ENCODE results near the gene TACC2.
"Not testable (repeated sequence)": the region's sequence is repeated elsewhere in the genome, so short reads cannot be mapped to it uniquely, and the experiment has no call there.

The TACC2 gene

DNA sequence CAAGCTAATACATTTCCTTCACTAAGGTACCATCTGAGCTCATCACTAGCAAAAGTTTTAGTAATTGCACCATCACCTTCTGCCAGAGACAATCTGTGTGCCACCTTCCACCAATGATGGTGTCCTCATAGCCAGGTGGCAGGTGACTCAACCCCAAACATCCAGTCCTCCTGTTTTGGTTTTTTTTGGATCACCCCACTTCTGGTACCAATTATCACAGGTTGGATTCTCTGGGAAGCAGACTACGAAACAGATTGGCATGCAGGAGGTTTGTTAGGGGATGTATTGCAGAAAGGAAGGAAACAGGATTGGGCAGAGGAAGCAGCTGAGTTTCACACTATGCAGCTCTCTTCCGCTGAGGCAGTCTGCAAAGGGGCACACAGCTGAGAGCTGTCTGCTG is 4.5 kb upstream of the TACC2 start:
- no peak for DNase-seq (ENCODE audit: low read depth)

DNA sequence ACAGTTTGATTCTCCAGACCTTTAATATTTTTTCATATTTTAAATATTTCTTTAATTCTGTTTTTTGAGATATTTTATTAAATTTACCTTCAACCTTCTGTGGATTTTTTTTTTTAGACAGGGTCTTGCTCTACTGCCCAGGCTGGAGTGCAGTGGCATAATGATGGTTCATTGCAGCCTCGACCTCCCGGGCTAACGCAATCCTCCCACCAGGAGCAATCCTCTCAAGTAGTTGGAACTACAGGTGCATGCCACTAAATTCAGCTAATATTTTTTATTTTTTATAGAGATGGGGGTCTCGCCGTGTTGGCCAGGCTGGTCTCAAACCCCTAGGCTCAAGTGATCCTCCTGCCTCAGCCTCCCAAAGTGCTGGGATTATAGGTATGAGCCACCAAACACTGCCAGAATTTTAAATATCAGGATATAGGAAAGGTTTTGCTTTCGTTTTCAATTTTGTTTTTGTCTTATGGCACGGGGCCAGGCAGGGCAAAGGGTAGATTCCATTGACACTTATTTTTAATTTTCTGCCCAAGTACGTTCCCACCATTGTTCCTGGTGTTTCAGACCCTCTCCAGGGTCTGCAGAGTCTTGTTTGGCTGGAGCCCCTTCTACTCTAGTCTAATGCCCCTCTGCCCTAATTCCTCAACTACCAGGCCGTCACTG is 1.2 kb downstream of the TACC2 start:
- DNase-seq (ENCODE audit: low read depth): no peak

DNA sequence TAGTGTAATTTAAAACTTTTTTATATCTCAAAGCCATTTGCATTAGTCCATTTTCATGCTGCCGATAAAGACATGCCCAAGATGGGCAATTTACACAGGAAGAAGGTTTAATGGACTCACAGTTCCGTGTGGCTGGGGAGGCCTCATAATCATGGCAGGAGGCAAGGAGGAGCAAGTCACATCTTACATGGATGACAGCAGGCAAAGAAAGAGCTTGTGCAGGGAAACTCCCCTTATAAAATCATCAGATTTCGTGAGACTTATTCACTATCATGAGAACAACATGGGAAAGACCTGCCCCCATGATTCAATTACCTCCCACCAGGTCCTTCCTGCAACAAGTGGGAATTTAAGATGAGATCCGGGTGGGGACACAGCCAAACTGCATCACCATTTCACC is 2.8 kb downstream of the TACC2 start:
- DNase-seq (ENCODE audit: low read depth): not testable (repeated sequence)

DNA sequence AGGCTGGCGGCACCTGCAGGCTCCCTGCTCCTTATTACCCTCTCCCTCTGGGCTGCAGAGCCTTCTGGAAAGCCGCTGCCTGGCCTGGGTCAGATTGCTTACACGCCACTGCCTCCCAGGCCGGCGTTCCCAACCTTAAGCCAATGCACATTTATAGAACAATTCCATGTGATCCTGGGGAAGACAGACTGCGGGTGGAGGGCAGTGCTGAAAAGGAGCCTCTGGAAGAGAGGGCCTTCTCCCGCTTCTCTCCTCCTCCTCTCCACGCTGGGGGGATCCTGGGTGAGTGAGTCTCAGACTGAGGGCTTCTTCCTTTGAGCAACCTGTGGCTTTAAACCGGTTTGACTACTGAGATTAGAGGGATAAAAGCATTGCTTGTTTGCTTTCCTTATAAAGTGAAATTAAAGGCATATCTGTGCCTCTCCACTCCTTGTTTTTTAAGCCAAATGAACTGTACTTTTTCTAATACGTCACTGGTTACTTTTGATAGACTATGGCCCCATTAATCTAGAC is 5.5 kb downstream of the TACC2 start:
- DNase-seq (ENCODE audit: low read depth): no peak

DNA sequence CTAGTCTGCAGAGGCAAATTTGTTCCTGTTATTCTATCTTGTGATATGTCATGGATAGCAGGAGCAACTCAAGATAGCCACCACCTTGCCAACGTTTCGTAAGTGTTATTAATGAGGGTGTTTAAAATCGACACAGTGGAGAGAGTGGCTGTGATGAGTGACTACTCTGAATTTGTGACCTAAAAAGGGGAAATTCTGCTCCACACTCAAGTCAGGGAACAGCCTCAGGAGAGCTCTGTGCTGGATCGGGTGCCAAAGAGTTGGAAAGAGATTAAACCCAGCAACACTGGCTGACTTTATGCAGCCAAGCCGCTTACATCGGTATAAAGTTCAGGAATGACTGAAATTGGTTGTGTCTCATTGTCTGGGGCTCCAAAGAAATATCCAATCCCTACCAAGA is 9.5 kb downstream of the TACC2 start:
- no peak for DNase-seq (ENCODE audit: low read depth)

DNA sequence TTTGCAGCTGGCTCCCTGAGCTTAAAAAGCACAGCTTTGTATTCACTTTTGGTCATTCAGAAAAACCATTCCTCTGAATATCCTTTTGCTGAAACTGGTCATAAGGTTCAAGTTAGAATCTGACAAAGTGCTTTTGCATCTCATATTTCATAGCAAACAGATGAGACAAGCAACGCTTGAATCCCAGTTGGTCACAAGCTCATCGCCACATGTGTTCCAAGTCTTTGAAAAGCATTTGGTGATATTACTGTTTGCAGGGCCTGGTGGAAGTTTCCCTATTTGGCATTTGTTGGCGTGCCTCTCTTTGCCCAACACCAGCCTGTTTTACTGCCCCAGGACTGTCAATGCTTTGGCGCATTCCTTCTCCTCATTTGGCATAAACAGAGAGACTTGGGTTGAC is 10.3 kb downstream of the TACC2 start:
- no peak for DNase-seq (ENCODE audit: low read depth)

DNA sequence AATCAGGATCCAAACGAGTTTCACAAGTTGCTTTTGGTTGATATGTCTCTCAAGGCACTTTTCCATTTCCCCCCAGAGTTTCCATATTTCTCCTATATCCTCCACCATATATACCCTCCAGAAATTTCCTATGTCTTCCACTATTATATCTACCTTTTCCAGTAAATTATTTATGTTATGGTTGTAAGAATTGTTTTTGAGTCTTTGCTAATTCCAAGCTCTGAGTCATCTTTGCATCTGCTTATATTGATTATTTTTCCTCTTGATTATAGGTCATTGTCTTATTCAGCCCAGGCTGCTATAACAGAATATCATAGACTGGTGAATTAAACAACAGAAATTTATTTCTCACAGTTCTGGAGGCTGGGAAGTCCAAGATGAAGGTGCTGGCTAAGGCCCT is 12.7 kb downstream of the TACC2 start:
- DNase-seq (ENCODE audit: low read depth): no peak

DNA sequence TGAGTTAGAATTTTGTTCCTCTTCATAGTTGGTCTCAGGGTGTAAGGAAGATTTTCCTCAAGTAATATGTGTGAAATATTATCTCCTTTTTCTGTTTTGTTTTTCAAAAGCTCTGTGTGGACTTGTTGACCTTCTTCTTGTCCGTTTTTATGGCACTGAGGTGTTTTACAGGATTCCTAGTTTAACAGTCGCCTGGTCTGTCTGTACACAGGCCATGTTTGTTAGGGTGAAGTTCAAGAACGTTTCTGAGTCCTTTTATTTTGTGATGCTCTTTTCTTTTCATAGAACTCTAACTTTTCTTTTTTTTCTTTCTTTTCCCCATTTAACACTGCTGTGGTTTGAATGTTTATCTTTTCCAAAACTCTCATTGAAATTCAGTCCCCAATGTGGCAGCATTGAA is 18.5 kb downstream of the TACC2 start:
- no peak for DNase-seq (ENCODE audit: low read depth)

DNA sequence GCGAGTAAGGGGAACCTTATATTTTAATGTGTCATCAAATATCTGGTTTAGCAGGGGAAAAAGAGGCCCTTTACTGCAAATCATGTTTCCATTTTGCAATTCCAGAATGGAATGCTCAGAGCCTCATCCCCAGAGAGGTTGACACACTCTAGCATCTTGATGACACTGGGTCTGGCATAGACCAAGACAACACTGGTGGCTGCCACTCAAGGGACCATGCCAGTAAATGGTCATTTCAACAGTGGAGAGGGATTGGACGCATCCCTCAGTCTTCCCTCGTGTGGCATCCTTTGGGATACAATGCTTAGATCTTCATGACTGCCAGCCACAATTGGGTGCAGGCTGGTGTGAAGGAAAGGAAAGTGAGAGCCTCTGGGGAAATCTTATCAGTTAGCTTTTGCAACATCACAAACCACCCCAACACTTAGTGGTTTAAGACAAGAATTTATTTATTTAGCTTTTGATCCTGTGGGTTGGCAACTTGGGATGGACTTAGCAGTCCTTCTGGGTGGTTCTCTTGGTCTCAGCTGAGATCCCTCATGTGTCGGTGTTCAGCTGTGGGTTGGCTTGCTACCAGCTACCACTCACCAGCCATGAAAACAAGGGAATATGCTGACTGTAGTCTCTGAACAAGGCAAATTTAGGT is 21.6 kb downstream of the TACC2 start:
- no peak for DNase-seq (ENCODE audit: low read depth)

DNA sequence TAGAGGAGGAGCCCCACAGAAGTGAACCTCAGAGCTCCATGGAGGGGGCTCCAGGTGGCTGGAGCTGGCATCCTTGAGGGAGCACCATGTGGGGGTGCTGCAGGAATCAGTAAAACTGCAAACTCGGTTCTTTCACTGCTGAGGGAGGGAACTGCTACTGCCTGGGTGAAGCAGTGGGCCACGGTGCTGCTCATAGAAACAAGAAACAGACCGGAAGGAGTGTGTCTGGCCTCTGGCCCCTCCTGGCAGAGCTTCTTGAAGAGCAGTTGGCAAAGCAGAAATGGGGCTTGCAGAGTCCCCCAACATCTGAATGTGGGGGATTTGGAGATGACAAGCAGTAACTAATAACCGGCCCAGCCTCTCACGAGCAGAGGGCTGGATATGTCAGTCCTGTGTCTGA is 23.8 kb downstream of the TACC2 start:
- no peak for DNase-seq (ENCODE audit: low read depth)

DNA sequence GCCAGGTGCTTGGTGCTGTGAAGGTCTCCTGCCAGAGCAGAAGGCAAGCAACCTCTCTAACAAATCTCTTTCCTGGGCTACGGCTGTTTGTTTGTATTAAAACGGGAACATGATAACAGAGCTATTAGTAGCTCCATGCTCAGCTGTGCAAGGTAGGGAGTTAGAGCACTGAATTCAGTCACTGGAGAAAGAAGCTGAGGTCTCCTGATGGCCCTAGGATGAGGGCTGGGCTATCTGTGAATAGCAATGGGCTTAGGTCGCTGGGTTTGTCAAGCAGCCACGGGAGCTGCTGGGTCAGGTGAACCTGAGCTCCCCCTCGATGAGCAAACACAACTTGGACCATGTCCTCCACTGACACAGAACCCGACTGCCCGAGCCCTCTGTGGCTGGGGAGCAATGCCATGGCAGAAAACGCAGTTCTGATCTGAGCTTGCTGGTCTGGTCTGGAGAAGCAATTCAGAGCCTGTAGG is 24.4 kb downstream of the TACC2 start:
- DNase-seq (ENCODE audit: low read depth): no peak

DNA sequence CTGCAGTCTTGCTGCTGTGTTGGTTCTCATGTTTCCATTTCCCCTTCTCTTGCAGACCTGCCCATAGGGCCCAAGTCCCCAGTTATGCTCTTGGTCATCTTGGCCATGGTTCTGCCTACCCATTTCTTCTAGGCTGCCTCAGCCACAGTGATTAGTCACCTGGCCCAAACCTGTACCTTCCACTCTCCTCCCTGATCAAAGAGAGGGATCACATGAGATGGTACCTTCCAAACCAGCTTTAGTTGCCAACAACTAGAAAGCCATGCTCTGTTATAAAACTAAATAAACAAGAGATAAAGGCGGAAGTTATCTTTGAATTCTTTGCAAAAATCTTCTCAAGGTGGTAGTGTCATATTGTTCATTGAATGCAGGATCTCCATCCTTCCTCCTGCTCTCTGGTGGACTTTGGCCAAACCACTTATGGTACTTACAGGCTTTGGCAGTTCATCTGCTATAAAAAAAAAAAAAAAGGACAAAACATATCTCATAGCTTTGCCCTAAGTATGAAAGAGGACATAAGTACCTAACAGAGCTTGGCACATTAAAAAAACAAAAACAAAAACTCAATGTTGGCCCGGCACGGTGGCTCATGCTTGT is 25.8 kb downstream of the TACC2 start:
- DNase-seq (ENCODE audit: low read depth): no peak

DNA sequence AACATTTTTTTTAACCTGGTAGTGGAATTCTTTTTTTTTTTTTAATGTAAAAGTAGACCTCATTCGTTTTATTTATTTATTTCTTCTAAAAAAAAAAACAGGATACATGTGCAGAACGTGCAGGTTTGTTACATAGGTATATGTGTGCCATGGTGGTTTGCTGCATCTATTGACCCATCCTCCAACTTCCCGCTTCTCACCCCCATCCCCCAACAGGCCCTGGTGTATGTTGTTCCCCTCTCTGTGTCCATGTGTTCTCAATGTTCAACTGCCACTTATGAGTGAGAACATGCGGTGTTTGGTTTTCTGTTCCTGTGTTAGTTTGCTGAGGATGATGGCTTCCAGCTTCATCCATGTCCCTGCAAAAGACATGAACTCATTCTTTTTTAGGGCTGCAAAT is 29.0 kb downstream of the TACC2 start:
- not testable (repeated sequence) for DNase-seq (ENCODE audit: low read depth)

DNA sequence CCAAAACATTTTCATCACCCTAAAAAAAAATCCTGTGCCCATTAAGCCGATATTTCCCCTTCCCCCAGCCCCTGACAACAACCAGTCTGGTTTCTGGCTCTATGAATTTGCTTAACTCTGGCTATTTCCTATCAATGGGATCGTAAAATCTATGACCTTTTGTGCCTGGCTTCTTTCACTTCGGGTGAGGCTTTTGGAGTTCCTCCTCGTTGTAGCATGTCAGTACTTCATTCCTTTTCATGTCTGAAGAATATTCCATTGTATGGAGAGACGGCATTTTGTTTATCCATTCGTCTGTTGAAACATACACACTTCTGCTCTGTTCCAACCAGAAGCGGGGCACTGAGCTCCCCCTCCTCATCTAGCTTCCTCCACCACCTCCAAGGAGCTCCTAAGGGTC is 29.5 kb downstream of the TACC2 start:
- DNase-seq (ENCODE audit: low read depth): no peak

DNA sequence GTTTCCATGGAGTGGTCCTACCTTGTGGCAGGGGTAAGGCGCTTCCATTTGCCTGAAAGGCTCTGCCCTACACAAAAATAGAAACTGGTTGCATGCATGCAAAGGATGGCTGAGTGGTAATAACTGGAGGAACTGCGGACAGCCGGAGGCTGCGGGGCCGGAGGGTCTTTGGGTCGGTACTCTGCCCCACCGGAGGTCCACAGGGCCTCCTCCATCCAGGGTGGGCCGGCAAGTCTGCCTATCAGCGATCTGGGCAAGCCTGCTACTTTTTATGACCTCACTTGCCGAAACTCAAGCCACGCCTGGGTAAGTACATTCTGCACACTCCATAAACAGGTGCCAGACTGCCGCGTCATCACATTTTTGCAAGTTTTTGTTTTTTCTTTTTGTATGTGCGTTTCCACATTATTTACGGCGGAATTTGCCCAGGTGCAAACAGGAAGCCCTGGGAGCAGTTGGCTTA is 30.0 kb downstream of the TACC2 start:
- DNase-seq (ENCODE audit: low read depth): no peak

DNA sequence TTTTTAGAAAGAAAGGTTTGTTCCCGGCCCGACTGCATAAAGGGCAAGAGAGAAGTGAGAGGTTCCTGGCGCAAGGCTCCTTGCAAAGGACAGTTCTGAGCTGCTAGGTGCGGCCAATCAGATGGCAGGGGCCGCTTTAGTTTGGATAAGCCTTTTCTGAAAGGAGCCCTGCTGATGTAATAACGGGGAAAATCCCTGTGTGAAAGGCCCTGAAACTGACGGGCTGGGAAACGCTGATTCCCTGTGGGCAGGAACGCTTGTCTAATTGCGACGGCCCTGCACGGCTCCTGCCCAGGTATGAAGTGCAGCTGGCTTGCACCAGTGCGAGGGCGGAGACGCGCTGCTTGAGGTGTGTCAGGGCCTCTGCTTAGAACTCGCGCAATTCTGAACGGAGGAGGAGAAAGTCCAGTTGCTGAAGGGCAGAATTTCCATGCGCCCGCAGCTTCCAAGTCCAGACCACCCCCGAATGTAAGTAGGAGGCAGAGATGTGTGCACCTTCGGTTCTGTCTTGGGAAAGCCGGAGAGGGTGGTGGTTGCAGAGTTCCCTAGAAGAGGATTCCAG is 30.5 kb downstream of the TACC2 start:
- no peak for DNase-seq (ENCODE audit: low read depth)

DNA sequence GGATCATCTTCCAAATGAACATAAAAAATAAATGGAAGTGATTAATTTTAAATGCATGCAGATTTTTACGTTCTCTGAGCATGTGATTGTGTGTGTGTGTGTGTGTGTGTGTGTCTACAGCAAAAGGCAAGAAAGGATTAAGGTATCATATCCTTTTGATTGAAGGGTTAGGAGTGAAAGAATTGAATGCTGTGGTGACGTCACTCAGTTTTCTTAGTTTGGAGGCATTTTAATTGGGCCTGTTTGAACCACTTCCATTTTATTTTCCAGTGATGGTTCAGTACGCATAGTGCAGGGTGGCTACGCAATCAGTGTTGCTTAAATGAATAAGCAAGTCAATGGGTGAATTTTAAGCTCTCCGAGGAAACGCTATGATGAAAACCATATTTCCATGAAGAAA is 31.3 kb downstream of the TACC2 start:
- DNase-seq (ENCODE audit: low read depth): no peak

DNA sequence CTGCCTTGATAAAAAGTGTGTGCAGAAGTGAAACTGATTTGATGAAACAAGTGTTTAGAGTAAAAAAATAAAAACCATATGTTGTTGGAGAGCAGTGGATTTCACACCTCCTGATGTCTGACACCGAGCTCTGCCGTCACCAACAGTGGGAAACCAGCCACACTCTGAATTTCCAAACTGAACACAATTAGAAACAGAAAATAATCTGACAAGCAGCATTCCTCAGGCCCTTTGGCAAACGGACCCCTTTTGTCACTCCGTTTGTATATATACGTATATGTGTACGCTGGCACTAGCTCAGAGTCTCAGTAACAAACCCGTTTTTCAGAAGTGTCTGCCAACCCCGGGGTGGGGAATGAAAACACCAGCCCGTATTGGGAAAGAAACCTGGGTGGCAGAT is 32.4 kb downstream of the TACC2 start:
- DNase-seq (ENCODE audit: low read depth): no peak

DNA sequence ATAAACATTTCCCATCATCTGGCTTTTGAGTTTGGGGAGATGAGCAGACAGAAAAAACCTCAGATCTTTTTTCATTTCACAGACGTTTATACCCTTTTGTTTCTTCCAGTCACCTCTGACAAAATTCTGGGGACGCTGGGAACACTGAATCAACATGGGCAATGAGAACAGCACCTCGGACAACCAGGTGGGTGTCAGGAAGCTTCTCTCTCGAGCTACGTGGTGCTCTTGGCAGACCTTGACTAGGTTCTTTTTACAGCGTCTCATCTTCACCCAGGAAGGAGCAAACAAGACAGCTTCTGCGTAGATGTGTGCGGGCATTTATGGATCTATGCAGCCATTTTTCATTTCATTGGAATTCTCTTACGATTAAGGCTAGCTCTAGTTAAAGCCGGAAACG is 32.9 kb downstream of the TACC2 start:
- no peak for DNase-seq (ENCODE audit: low read depth)

DNA sequence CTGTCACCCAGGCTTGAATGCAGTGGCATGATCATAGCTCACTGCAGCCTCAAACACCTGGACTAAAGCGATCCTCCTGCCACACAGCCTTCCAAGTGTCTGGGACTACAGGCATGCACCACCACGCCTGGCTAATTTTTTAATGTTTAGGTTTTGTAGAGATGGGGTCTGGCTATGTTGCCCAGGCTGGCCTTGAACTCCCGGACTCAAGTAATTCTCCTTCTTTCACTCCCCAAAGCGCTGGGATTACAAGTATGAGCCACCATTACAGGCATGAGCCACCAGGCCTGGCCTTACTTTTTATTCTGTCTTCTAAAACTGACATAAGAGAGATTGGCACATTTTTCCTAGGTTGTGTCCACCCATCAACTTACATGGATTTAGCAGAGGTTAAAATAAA is 33.3 kb downstream of the TACC2 start:
- DNase-seq (ENCODE audit: low read depth): no peak

DNA sequence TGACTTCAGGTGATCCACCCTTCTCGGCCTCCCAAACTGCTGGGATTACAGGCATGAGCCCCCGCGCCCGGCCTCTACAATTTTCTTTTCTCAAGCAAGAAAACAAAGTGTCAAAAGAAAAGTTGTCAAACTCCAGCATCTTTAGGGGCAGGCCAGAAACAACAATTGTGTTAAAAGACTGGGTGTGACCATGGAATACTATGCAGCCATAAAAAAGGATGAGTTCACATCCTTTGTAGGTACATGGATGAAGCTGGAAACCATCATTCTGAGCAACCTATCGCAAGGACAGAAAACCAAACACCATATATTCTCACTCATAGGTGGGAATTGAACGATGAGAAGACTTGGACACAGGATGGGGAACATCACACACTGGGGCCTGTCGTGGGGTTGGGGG is 34.3 kb downstream of the TACC2 start:
- DNase-seq (ENCODE audit: low read depth): not testable (repeated sequence)

DNA sequence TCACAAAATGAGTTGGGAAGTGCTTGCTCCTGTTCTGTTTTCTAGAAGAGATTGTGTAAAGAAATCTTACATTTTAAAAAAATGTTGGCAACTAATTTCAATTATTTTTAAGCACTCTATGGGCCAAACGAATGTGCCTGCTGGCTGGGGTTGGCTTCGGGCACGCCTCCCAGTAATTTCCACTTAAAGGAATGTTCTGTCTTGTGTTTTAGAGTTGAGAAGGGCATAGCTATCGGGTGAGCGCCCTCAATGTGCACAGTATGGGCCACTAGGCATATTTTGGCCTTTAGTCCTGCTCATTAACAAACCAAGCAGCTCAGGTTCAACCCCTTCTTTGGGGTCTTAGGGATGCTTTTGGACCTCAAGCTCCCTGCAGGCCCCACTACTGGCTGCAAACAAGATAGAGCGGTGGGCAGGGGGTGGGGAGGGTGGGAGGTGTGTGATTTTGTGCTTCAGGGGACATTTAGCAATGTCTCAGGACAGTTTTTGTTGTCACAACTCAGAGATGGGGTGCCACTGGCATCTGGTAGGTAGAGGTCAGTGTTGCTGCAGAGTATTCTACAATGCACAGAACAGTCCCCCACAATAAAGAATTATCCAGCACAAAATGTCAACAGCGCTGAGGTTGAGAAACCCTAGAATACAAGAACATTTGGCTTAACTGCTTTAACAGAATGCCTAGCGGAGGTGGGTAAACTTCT is 40.7 kb downstream of the TACC2 start:
- no peak for DNase-seq (ENCODE audit: low read depth)

DNA sequence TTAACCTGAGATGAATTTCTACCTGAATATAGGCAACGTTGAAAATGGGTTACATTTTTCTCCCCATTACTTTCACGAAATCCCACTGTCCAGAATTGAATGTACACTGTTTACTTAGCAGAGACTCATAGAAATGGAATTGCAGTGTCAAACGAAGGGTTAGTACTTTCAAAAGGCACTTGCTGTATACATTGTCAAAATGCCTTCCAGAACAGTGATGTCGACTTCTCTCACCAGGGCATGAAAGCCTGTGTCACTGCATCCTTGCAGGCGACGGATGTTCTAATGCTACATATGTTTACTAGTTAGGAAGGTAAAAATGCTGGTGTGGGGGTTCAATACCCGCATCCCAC is 41.2 kb downstream of the TACC2 start:
- DNase-seq (ENCODE audit: low read depth): no peak

Data from HS-5 (cell line).